T-cell (primary cell): ENCODE measurements around the gene U2AF2. TPM values are rescaled to one million over a fixed set of nuclear protein-coding genes. Genes with fewer than 3 reads are reported as not detected.

Experiments
- ATAC-seq, 4 experiments: fragments of 200-7000 bp in 3 of 4; fragments of 150-1000 bp in 1 of 4; cut with Tn5 transposase; replicated peaks in 1 of 4; 1 replicate in 3 of 4; 2 replicates in 1 of 4; pipeline ENCODE4 v1.10.0; 2021; ENCODE audit warnings: moderate library complexity in 3 of 4, mild to moderate bottlenecking in 2 of 4, moderate number of reproducible peaks in 1 of 4
- CTCF ChIA-PET, 2 donors: fragments of 300-600 bp; sonication (Branson Sonifier 250); formaldehyde crosslinking; loops; one replicate each; lab custom pipeline; 2022; ENCODE audit warnings: antibody characterized with exemption in 2 of 2; lab: Charles Lee
- POLR2A ChIA-PET, 2 donors: fragments of 300-600 bp; sonication (Branson Sonifier 250); formaldehyde crosslinking; loops; one replicate each; lab custom pipeline; 2022; ENCODE audit warnings: antibody characterized with exemption in 2 of 2; lab: Charles Lee
- DNase-seq, 35 experiments: peaks; one replicate each; pipeline versions ENCODE4 v3.0.0 to v3.0.0-alpha.2; 2013 to 2023
- H3K27ac ChIP-seq: one replicate; pipeline ENCODE4 v1.5.1; 2013; ENCODE audit warnings: low read length
- H3K27me3 ChIP-seq, 2 experiments: replicated peaks in 1 of 2; 1 replicate in 1 of 2; 2 replicates in 1 of 2; pipeline versions ENCODE4 v1.6.1 to v1.7.0; 2013; ENCODE audit warnings: low read length in 1 of 2, mixed read lengths in 1 of 2; ENCODE audit not compliant: control insufficient read depth in 2 of 2, insufficient read depth in 2 of 2; ENCODE audit errors: extremely low read depth in 1 of 2
- H3K36me3 ChIP-seq, 2 donors: 1 replicate in 1 of 2; 2 replicates in 1 of 2; pipeline versions ENCODE4 v1.6.1 to v1.7.0; 2013; ENCODE audit warnings: low read length in 1 of 2; ENCODE audit not compliant: control insufficient read depth in 2 of 2, insufficient read depth in 1 of 2; ENCODE audit errors: extremely low read depth in 1 of 2
- H3K4me1 ChIP-seq, 2 experiments: 1 replicate in 1 of 2; 2 replicates in 1 of 2; pipeline versions ENCODE4 v1.6.1 to v1.7.0; 2013; ENCODE audit warnings: low read length in 2 of 2, mixed read lengths in 1 of 2; ENCODE audit not compliant: insufficient read depth in 2 of 2, control insufficient read depth in 1 of 2; ENCODE audit errors: extremely low read depth in 1 of 2
- H3K4me3 ChIP-seq, 2 donors: 1 replicate in 1 of 2; 2 replicates in 1 of 2; pipeline versions ENCODE4 v1.5.1 to v1.7.0; 2013; ENCODE audit warnings: mild to moderate bottlenecking in 2 of 2, low read length in 1 of 2, moderate library complexity in 1 of 2; ENCODE audit not compliant: control insufficient read depth in 1 of 2; ENCODE audit errors: extremely low read depth in 1 of 2
- H3K9me3 ChIP-seq: 2 replicates; pipeline ENCODE4 v1.7.0; 2013
- H3K27ac Mint-ChIP-seq, 2 donors: one replicate each; pipeline ENCODE4 v1.8.0; 2020 to 2021; ENCODE audit warnings: mild to moderate bottlenecking in 2 of 2, mixed read lengths in 2 of 2
- H3K27me3 Mint-ChIP-seq, 2 donors: one replicate each; pipeline ENCODE4 v1.8.0; 2021 to 2022; ENCODE audit warnings: mixed read lengths in 2 of 2
- H3K36me3 Mint-ChIP-seq: one replicate; pipeline ENCODE4 v1.8.0; 2021; ENCODE audit warnings: mixed read lengths
- H3K4me1 Mint-ChIP-seq, 3 donors: one replicate each; pipeline ENCODE4 v1.8.0; 2020 to 2022; ENCODE audit warnings: mixed read lengths in 3 of 3, mild to moderate bottlenecking in 1 of 3
- H3K4me3 Mint-ChIP-seq, 3 donors: one replicate each; pipeline ENCODE4 v1.8.0; 2020 to 2022; ENCODE audit warnings: mild to moderate bottlenecking in 3 of 3, mixed read lengths in 3 of 3, moderate library complexity in 3 of 3
- H3K9me3 Mint-ChIP-seq, 3 donors: one replicate each; pipeline ENCODE4 v1.8.0; 2020 to 2022; ENCODE audit warnings: mixed read lengths in 3 of 3
- WGBS: methylation state at CpG from one replicate; pipeline ENCODE4 v1.1.5; 2013; ENCODE audit warnings: missing lambda C conversion rate; ENCODE audit not compliant: insufficient coverage; 5-methylcytosine and 5-hydroxymethylcytosine counted together
- total RNA-seq, 35 experiments: library from RNA in 6 of 35; stranded (reverse) in 6 of 35; fragments of 120-200 nt in 1 of 35; gene quantifications; one replicate each; pipeline versions ENCODE4 v1.2.1 to v1.2.4 and lab custom pipeline; 2013 to 2026

Gene U2AF2
- total RNA-seq, 5 donors from 2014 or later (not counting 1 experiment from before 2014, with no cell fraction given) = 254 to 310 (median 303) TPM

DNA sequence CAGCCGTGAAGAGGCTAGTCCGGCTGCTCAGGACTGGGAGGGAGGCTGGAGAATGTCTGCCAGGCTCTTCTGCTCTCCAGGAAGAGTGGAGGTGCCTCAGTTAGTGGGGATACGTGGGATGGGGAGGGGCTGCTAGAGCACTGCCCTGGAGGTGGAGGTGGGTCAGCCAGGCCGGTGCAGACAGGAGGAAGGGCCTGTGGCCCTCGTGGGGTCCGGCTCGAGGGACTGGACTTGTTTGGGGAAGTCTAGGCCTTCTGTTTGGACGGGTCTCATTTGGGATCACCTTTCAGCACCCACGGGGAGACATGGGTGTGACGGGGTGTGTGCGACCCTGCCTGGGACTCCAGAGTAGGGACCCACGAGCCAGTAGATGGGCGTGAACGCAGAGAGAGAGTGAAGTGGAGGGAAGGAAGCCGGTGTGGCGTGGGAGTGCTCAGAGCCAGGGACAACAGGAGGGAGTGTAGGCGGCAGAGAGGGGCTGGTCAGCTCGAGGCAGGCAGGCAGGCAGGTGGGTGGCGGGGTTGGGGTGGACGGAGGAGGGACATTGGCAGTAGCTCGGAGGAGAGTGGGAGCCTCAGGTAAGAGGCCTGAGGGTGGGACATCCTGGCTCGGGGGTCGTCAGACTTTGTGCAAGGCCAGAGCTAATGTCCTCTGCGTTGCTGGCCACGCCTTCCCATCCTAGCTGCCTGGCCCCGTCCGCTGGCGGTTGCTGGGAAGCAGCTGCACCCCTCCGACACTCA lies 31.6 kb downstream of the U2AF2 start:
- Histone ChIP-seq H3K36me3 (peaks cover 38 to 80% of the 10 kb centered on the region in 2 donors), H3K4me3 (no peak overlapping the region), H3K27me3 (no peaks in the 10 kb centered on the region), H3K4me1 (peaks cover 0 to 21% of the 10 kb centered on the region in 2 experiments), H3K27ac (no peak overlapping the region), H3K9me3 (no peaks in the 10 kb centered on the region)
- DNase-seq (no peak), ATAC-seq (no peak)
- H3K27me3 Mint-ChIP-seq = no peaks in the 10 kb centered on the region
- ChIA-PET CTCF (no interaction called here), POLR2A (no interaction called here)
- H3K9me3 Mint-ChIP-seq = no peaks in the 10 kb centered on the region
- H3K27ac Mint-ChIP-seq = no peak overlapping the region
- H3K4me3 Mint-ChIP-seq = no peak overlapping the region
- peaks cover 26% of the 10 kb centered on the region for H3K36me3 Mint-ChIP-seq
- peaks cover 4 to 19% (median 17%) of the 10 kb centered on the region in 3 donors for H3K4me1 Mint-ChIP-seq
- 95% methylated on average over 28 of the region's 29 CpGs for WGBS

DNA sequence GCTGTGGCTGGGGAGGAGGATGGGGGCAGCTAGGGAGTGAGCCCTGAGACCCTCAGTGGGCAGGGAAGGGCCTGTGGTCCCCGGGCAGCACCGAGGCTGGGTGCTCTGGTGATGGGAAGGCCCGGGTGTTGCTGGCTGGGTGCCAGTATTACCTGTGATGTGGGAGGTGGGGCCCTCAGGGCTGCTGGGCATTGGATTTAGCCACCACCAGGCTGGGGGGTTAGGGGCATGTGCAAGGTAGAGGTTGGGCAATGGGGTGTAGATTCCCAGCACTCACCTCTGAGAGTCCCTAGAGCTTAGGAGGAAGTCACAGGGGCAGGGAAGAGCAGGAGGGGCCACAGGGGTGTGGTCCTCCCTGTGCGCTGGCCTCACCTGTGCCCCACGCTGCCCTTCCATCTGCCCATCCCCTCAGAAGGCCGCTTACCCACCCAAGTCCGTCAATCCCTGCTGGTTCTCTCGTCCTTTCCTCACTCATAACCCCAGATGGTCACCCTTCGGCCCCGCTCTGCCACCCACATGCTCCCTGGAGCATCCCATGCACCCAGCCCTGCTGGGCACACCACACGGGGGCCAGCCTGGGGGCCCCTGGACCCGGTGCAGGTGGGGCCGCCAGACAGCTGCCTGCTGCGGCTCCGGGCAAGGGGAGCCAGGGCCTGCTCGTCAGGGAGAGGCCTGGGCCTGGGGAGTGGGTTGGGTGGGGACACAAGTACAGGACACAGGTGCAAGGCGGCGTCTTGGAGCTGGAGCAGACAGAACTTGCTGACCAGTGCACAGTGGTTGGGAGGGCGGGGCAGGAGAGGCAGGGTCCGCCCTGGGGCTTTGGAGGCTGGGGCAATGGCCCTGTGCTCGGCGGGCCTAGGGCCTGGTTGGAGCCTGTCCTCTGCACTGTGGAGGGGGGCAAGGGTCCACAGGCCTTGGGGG lies 32.7 kb downstream of the U2AF2 start:
- H3K27ac ChIP-seq = no peak overlapping the region
- ChIA-PET CTCF (no interaction called here), POLR2A (no interaction called here)
- Mint-ChIP-seq H3K27ac (no peak overlapping the region), H3K36me3 (peaks cover 26% of the 10 kb centered on the region), H3K9me3 (no peaks in the 10 kb centered on the region), H3K4me1 (peaks cover 4 to 17% (median 15%) of the 10 kb centered on the region in 3 donors), H3K4me3 (no peak overlapping the region), H3K27me3 (no peaks in the 10 kb centered on the region)
- H3K4me3 ChIP-seq = no peak overlapping the region
- DNase-seq (no peak), ATAC-seq (no peak)
- no peaks in the 10 kb centered on the region for H3K27me3 ChIP-seq
- H3K4me1 ChIP-seq = peaks cover 0 to 21% of the 10 kb centered on the region in 2 experiments
- H3K9me3 ChIP-seq = no peaks in the 10 kb centered on the region
- WGBS = 95% methylated on average over 17 of the region's 22 CpGs
- H3K36me3 ChIP-seq = peaks cover 32 to 73% of the 10 kb centered on the region in 2 donors

DNA sequence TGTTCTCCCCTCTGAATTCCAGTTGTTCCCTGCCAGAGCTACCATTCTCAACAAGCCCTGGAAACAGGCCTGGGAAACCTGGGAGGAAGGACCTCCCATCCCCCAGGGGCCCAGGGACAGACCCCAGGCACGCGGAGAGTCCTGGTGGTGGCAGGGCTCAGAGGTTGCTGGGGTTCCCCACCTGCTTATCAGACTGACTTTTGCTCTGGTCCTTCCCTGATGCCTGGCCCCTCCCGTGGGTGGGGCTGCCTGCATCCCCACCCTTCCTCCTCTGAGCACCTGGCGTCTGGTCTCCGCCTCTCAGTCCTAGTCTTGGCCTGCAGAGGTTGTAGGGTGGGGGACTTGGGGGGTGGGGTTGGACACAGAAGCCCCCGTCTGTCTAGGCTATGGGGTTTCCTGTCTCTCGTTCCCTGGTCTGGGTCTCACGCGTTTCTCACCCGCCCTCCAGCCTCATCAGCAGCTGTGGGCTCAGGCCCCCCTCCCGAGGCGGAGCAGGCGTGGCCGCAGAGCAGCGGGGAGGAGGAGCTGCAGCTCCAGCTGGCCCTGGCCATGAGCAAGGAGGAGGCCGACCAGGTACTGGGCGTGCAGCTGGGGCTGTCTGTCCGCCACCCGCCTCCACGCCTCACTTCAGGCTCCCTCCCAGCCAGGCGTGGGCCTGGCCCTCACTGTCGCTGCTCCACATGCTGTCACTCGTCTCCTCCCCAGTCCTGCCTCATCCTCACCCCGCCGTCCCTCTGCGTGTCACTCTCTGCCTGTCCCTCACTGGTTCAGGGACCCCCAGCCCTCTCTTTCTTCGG lies 33.8 kb downstream of the U2AF2 start:
- Histone ChIP-seq H3K36me3 (peaks cover 37 to 77% of the 10 kb centered on the region in 2 donors), H3K4me1 (peaks cover 0 to 18% of the 10 kb centered on the region in 2 experiments), H3K4me3 (no peak overlapping the region), H3K27me3 (no peaks in the 10 kb centered on the region), H3K27ac (no peak overlapping the region), H3K9me3 (no peaks in the 10 kb centered on the region)
- ATAC-seq = no peak
- ChIA-PET POLR2A (no interaction called here), CTCF (no interaction called here)
- 90% methylated on average over 16 of the region's 27 CpGs for WGBS
- H3K9me3 Mint-ChIP-seq = no peaks in the 10 kb centered on the region
- DNase-seq = no peak
- peaks cover 4 to 16% (median 13%) of the 10 kb centered on the region in 3 donors for H3K4me1 Mint-ChIP-seq
- no peak overlapping the region for H3K27ac Mint-ChIP-seq
- H3K27me3 Mint-ChIP-seq = no peaks in the 10 kb centered on the region
- peaks cover 26% of the 10 kb centered on the region for H3K36me3 Mint-ChIP-seq
- no peak overlapping the region for H3K4me3 Mint-ChIP-seq

DNA sequence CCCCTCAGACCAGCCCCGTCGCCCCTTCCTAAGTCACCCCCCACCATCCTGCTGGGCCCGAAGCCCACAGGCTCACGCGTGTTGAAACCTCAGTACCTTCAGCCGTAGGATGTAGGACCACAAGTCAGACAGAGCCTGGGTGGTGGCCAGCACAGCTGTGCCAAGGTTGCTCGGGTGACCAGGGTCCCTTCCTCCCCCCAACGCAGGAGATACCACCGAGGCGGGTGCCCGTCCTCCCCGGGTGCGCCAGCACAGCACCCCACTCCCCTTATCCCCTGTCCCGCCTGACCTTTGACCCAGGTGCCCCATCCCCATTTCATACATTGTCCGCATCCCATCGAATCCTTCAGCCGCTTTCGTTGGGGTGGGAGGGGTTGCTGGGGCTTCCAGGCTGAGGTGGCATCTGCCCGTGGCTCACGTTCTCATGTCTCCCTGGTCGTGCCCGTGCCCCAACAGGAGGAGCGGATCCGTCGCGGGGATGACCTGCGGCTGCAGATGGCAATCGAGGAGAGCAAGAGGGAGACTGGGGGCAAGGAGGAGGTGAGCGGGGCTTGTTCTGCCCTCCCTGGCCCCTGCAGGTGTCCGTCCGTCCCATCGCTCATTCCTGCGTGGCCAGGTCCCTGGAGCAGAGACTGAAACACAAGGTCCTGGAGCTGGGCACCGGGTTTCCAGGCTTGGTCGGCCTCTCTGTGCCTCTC lies 34.7 kb downstream of the U2AF2 start:
- H3K27ac Mint-ChIP-seq = no peak overlapping the region
- no peaks in the 10 kb centered on the region for H3K9me3 Mint-ChIP-seq
- Histone ChIP-seq H3K9me3 (no peaks in the 10 kb centered on the region), H3K27me3 (no peaks in the 10 kb centered on the region), H3K27ac (no peak overlapping the region), H3K36me3 (peaks cover 42 to 76% of the 10 kb centered on the region in 2 donors), H3K4me1 (peaks cover 0 to 18% of the 10 kb centered on the region in 2 experiments), H3K4me3 (no peak overlapping the region)
- H3K36me3 Mint-ChIP-seq = peaks cover 23% of the 10 kb centered on the region
- no peaks in the 10 kb centered on the region for H3K27me3 Mint-ChIP-seq
- peaks cover 4 to 10% (median 8%) of the 10 kb centered on the region in 3 donors for H3K4me1 Mint-ChIP-seq
- CTCF ChIA-PET = no interaction called here
- no peak for ATAC-seq
- WGBS = 97% methylated on average over 21 of the region's 35 CpGs
- no peak for DNase-seq
- POLR2A ChIA-PET = no interaction called here
- H3K4me3 Mint-ChIP-seq = no peak overlapping the region

DNA sequence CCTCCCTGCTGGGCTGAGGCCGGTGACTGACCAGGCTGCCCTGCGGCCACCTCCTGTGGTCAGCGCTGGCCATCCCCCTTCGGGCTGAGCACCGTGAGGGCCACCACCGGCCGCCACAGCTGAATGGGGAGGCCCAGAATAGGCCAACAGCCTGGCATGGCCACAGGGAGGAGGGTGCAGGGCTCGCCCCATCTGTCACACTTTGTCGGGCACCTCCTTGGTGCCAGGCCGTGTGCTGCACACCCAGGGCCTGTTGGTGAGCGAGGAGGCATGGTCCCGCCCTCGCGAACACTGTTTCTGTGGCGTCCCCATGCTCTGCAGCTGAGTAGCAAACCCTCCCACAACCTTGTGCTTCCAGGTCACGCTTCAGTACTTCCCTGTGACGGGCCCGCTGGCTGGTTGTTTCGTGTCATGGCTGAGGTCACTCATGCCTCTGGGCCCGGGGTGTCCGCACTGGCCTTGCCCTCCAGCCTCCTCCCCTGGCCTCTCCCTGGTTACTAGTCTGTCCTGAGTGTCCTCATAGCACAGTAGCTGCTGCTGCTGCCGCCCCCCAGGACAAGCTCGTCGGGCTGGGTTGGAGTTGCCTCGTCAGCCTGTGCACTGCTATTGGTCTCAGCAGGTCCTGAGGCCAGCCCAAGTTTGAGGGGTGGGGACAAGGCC lies 35.4 kb downstream of the U2AF2 start:
- H3K4me1 ChIP-seq = peaks cover 0 to 18% of the 10 kb centered on the region in 2 experiments
- no peaks in the 10 kb centered on the region for H3K9me3 Mint-ChIP-seq
- ChIA-PET CTCF (no interaction called here), POLR2A (no interaction called here)
- no peak overlapping the region for H3K27ac Mint-ChIP-seq
- no peak for DNase-seq
- no peak overlapping the region for H3K4me3 Mint-ChIP-seq
- peaks cover 19% of the 10 kb centered on the region for H3K36me3 Mint-ChIP-seq
- H3K9me3 ChIP-seq = no peaks in the 10 kb centered on the region
- ATAC-seq = no peak
- no peak overlapping the region for H3K27ac ChIP-seq
- H3K4me3 ChIP-seq = no peak overlapping the region
- H3K27me3 Mint-ChIP-seq = no peaks in the 10 kb centered on the region
- peaks cover 4 to 9% (median 8%) of the 10 kb centered on the region in 3 donors for H3K4me1 Mint-ChIP-seq
- H3K36me3 ChIP-seq = peaks cover 44 to 75% of the 10 kb centered on the region in 2 donors
- no peaks in the 10 kb centered on the region for H3K27me3 ChIP-seq
- 97% methylated on average over 23 of the region's 25 CpGs for WGBS
